ENCODE data around the gene RAE1.

Gene RAE1

DNA sequence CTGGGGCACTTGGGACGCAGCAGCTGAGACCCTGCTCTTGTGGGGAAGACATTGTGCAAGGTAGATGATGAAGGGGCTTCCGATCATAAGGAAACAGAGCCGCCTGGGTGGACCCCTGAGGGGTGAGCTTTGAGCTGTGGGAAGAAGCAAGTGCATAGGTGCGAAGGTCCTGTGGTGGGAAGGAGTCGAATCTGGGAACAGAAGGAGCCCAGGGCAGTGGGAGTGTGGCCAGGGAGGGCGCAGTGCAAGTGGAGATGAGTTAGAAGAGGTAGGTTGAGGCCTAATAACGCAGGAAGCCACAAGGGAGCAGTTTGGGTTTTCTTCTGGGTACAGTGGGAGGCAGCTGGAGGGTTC, 50.5 kb downstream of the RAE1 start:
- DNase-seq = no peak

DNA sequence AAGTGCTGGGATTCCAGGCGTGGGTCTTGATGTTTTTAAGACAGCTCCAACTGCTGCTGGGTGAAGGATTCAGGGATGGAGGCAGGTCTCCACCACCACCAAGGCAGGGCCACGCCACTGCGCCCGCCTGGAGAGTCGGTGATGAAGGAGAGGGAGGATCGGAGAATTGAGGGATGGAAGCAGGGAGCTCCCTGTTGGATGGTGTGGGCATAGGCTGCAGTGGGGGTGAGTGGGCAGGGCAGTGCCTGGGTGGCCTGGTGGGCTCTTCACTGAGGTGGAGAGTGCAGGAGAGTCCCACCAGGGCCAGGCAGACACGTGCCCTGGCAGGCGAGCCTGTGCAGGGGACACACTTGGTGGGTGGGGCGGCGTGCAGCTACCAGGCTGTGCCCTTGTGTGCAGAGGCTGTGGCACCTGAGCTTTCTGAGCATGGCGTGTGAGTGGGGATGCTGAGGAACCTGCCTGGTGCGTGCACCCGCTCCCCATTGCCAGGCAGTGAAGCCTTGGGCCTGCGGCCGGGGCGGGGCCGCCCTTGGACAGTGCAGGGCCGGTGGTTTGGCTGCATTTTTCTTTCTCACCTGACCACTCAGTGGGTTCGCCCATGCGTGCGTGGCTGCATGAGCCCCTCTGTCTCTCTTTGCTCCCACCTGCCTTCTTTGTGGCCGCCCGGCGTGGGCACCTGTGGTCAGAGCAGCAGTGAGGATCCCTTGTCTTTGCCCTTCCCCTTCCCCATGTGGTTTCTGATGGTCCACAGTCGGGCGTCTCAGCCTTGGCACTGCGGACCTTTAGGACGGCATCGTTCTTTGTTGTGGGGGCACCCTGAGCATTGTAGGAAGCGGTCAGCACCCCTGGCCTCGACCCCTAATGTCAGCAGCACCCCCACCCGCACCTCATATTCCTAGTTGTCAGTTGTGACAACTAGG, 51.4 kb downstream of the RAE1 start:
- no peak for DNase-seq

DNA sequence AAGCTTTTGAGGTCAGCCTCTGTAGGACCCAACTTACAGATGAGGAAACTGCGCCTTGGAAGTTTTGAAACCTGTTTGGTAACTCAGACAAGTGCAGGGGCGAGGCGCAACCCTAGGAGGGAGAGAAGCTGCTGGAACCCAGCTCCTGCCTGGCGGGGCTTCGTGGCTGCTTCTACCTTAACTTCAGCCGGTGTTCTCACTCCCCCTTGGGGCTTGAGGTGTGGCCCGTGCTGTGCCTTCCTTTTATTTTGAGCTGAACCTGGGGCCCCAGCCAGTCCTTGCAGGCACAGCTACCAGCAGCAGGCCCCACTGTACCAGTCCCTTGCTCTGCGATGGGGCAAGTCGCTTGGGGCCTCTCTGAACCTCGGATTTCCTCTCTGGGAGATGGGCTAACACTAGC, 52.2 kb downstream of the RAE1 start:
- no peak for DNase-seq

DNA sequence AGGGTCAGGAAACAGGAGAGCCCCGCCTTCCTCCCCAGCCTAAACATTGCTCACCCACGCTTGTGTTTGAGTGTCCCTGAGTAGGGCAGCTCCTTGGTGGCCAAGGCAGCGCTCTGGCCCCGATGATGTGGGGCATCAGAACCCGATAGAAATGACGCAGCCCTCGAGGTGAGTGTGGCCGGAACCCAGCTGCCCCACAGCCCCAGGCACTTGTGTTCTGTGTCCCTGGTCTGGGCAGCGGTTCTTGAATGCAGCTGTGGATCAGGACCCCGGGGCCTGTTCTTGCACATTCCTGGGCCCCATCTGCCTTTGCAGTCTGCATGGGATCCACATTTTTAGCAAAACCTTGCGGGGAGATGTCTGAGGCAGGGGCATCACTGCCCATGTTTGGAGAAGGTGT, 53.0 kb downstream of the RAE1 start:
- no peak for DNase-seq

DNA sequence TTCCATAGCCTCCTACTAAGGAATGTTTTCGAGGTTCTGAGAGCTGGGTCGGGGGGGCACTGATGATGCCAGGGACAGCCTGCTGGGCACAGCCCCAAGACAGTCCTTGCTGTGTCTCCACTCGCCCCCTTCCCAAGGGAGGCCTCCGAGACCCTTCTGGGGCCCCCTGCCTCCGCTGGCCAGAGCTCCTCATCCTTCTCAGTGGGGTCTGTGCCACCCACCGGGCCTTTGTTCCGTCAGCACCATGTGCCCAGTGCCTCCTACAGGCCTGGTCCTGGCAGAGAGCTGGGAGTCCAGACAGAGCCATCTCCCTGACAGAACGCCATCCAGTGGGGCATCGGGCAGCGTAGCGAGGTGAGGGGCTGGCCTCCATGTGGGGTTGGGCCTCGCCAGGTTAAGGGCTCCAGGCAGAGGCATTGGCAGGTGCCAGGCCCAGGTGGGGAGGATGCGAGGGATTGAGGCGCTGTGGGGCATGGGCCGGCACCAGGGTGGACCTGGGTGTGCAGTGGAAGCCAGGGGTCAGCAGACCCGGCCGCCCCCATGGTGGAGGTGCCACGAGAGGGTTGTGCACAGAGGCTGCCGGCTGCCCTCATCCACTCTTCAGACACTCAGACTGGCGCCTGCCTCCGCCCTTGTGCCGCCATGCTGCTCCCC, 53.5 kb downstream of the RAE1 start:
- DNase-seq = no peak

DNA sequence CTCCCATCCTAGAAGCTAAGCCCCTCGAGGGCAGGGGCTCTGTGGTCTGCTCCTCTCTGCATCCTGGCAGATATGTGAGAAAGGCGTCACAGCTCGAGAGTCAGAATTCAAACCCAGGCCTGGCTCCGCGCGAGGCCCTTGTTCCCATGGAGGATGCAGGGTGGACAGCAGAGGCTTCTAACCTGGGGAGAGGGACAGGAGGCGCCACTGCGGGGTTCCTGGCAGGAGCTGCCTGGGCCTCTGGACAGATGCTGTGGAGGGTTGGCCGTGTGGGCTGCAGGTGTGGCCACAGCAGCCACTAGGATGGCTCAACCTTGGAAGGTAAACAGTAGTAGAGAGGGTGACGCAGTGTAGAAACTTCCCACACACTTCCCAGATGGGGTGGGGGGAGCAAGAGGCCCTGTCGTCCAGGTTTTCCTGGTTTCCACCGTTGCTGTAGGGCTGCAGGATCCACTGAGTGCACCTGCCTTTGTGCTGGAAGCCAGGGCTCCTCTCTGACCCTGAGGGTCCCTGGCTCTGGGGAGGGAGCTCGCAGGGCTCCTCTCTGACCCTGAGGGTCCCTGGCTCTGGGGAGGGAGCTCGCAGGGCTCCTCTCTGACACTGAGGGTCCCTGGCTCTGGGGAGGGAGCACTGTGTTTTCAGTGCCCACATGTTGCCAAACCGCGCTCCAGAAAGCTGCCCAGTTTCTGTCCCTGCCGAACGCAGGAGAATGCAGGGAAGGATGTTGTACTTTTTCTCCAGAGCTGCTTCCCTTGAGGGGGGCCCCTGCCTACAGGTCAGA, 54.4 kb downstream of the RAE1 start:
- no peak for DNase-seq

DNA sequence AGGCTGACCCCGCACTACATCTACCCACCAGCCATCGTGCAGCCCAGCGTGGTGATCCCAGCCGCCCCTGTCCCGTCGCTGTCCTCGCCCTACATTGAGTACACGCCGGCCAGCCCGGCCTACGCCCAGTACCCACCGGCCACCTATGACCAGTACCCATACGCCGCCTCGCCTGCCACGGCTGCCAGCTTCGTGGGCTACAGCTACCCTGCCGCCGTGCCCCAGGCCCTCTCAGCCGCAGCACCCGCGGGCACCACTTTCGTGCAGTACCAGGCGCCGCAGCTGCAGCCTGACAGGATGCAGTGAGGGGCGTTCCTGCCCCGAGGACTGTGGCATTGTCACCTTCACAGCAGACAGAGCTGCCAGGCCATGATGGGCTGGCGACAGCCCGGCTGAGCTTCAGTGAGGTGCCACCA, 56.5 kb downstream of the RAE1 start:
- DNase-seq = no peak

DNA sequence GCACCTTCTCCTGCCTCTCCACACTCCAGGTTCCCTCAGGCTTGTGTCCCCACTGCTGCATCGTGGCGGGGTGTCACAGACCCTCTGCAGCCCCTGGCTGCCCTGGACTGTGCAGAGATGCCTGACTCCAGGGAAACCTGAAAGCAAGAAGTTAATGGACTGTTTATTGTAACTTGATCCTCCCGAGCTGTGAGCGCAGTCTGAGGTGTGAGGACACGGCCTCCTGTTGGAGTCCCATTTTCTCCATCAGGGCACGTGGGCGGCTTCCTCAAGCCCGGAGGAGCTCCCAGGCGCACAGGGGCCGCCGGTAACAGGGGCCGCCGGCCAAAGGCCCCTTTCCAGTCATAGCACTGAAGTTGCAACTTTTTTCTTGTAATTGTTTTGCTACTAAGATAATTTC, 57.1 kb downstream of the RAE1 start:
- DNase-seq = no peak

DNA sequence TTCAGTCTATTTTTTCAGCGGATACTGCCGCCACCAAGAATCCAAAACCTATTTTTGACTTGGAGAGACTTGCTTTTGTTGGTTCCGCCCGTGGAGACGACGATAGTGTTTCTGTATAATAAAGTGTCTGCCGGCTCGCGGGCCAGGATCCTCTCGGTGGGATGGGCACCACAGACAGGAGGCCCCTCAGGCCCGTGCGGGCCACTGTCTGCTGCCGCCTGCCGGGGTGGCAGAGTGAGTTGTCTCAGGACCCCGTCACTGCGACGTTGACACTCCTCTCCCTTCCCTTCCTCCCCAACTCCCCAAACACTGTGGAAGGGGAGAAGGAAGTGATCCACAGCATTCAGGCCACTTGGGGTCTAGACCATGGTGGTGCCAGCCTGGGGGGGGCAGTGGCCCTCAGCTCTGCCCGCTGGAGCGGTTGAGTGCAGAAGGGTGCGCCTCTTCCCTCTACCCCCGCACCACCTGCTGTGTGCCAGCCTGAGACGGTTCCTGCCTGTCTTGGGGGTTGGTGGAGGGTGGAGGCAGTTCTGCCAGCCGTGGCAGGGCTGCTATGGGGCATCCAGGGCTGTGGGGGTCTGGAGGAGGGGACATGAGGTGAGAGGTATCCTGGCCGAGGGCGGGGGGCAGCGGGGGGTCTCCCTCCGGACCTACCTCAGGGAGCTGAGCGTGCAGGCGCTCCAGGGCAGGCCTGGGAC, 57.6 kb downstream of the RAE1 start:
- no peak for DNase-seq

DNA sequence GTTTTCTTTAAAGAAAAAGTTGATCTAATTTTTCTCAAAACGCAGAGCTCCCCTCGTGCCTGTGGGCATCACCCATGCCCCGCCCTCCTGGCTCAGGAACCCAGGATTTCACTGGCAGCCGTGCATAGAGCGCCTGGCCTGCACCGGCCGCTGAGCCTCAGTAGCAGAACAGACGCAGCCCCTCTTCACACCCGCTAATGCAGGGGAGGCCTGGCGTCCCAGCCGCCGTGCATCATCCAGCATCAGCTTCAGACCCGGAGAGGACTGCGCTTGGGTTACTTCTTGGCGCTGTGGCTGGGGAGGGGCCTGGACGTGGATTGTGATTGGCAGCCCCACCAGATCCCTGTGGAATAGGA, 58.2 kb downstream of the RAE1 start:
- DNase-seq = no peak

DNA sequence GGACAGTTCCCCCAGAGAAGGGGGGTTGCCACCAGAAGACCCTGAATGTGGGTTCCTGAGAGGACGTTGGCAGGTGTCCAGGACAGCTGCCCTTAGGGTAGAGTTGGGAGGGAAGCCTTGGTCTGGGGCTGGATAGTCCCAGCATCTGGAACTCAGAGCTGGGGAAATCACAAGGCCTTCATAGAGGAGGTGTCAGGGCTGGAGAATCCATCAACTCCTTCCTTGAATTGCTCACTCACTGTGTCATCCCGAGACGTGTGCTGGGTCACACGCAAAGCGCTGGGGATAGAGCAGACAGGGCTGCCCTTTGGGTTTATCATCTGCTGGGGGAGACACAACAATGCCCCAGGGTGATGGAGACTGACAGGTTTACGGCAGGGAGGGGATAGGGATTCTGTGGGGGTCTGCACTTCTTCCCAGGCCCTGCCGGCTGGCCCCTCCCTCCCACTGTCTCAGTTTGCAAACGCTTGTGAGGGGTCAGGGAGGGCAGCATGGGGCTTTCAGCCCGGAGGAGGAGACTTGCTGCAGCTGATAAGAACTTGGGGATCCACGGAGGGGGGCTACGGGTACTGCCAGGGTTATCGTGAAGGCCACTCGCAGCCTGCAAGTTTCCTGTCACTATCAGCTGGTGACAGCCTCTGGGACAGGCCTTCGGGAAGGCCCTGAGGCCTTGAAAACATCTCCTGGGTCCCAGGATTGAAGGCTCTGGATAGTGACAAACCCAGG, 58.8 kb downstream of the RAE1 start:
- no peak for DNase-seq

DNA sequence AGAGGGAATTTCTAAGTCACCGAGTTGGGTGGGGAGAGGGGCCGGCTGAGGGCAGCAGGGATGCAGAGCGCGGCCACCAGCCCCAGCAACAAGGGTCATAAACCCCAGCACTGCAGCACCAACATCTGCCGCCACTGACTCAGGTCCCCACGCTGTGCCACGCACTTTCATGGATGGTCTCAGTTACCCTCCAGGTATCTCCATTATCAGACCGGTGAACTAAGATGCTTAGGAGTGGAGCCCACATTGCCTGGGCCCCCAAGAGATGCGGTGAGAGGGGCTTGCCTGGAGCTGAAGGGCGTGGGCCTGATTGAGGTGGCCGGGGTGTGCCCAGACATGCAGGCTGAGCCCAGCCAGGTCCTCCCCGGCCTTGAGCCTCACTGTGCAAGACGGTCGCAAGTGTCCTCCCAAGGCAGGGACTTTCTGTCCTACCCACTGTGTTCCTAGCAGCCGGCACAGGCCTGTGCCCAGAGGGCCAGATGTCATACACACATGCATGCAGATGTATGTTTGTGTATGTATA, 59.4 kb downstream of the RAE1 start:
- no peak for DNase-seq

DNA sequence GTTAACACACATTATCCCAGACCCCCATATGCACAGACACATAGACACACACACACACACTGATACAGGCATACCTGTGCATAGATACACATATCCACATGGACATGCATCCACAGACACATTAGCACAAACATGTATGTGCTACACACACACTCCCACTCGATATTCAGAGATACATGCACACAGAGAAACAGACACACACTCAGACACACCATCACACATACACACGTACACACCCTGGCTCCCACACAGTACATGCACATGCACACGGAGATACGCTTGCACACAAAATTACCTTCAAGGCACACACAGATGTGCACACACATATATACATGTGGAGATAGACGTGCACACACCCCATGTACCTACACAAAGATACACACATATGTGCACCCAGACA, 59.9 kb downstream of the RAE1 start:
- no peak for DNase-seq

DNA sequence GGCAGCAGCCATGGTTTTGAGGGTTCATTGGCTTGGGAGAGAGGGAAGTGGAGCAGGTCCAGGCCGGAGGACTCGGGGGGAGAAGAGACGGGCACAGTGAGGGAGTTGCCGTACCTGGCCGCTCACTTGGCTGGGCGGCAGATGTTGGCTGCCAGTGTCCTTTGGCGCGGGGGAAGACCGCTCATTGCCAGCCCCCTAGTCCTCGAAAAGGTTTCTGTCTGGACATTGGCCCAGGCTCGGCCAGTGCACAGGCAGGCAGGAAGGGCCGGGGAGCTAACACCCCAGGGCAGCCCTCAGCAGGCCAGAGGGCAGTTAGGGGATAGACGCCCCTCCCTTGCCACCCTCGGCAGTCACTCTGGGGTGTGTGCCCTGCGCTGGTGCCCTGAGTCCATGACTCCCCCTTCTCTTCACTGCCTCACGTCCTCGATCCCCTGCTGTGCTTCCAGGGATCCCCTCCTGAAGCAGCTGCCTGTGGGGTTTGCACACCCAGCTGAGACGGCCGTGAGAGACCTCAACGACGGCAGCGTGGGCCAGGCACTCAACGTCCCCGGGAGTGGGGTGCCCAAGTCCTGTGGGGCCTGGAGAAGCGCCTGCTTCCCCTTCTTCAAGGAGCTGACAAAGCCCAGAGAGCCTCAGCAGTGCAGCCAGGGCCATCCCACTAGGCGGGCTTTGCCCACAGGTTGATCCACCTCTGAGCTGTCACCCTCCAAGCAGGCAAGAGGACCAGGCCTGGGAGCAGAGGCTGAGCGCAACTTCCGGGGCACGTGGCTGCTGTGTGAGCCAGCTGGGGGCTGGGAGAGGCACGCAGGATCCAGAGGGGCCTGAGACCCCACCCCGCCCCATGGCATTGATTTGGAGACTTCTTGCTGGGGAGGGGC, 60.6 kb downstream of the RAE1 start:
- DNase-seq = no peak

DNA sequence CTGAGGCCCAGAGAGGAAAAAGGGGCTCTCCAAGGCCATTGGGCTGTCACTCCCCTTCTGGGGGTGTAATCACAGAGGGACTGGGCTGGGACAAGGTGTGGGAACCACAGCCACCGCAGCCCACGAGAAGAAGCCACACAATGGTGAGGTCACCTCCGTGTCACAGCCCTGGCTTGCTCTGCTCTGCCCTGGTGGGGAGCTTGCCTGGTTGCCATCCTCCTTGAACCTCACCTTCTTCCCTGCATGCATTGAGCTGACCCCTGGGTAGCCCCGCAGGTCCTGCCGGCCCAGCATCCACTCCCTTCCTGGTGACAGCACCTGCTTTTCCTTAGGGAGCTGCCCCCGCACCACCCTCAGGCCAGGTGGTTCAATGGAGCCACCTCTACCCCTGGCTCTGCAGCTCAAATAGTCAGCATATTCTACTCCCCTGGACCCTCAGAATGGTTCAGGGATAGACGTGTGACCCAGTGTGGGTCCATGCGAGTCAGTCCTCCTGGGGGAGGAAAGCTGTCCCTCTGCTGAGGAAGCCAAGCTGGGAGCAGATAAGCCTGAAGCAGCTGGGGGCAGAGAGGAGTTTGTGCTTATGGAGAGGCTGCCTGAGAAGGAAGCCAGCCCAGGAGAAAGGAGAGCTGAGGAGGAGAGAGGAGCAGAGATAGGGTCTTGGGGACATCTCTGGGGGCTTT, 61.4 kb downstream of the RAE1 start:
- DNase-seq = no peak

DNA sequence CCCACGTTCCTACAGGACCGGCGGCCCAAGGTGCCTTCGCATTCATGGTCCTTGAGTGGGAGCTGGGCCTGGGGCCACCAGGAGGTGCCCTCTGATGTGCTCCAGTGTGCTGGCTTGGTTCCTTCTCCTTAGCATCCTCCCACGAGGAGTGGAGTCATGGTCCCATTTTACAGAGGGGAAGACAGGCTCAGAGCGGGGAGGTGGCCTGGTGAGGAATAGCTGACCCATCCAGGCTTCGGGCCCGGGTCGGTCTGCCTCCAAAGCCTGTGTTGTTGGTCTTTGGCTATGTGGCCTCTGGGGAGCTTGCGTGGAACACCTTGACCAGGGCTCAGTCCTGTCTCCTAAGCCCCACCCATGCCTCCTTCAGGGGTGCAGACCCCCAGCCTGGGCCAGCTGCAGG, 62.9 kb downstream of the RAE1 start:
- no peak for DNase-seq

DNA sequence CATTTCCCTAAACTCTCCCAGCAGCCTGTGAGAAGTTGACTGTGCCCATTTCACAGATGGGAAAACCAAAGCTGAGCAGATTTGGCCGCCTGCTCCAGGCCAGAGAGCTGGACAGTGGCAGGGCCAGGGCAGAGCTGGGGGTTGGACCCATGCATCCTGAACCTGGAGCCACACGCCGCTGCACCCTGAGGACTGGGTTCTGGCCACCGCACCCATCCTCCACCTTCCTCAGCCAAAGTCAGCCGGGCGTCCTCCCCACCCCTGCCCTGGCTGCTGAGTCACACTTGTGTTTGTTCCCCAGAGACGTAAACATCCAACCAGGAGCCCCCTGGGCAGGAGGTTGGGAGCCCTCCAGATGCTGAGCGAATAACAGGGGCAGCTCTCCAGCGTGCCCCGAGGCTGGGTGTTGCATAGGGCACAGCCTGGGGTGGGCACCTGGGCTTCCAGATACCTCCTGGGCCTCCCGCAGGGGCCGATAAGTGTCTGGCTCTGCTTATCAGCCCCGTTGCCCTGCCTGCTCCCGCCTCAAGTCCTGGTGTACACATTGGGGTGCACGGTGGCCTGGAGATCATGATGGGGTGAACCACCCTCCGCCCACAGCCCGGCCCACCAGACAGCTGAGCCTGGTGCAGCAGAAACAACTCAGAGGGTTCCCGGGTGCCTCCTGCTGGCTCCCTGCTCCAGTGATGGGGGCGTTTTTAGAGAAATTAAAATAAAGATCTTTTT, 64.0 kb downstream of the RAE1 start:
- no peak for DNase-seq

DNA sequence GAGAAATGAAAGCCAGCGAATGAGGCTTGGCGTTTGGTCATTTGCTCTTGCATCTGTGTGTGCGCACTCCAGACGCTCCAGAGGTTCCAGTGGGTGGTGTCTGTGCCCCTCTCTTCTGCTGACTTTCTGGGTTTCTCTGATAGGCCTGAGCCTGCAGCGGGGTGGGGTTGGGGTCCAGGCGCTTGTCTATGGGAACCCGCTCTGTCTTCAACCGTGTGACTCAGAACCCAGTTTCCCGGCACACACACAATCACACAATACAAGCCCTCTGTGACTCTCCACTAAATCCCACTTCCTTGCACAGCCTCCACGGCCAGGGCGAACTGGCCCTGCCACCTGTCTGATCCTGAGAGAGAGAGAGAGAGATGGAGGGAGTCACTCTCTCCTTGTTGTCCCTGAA, 64.7 kb downstream of the RAE1 start:
- no peak for DNase-seq

DNA sequence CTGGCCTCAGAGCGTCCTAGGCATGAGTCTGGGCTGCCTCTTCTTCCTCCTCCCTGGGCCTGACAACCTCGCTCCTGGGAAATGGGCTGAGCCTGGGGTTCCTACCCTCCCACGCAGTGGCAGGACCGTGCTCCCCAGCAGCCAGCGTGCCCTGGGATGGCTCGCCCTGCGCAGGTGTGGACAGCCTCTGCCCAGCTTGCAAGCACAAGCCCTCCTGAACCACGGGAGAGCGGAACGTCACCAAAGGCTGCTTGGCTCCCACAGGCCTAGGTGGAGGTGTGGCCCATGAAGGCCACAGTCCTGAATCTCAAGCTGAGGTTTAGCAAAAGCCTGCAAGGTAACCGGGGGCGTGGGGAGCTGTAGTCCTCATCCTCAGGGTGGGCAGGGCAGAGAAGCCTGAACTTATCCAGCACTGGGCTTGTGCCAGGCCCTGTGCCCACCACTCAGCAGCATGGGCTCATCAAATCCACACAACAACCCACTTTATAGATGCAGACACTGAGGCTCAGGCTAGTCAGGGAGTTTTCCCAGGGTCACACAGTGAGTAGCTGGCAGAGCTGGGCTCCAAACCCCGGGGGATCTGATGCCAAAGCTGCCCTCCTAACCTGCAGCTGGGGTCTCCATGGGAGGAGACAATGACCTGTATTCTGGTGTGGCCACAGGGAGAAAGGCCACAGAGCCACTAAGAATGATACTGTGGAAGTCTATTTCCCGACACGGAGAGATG, 65.4 kb downstream of the RAE1 start:
- DNase-seq = no peak

Data from GOT3 (cell line).